Bronchial epithelial cell (primary cell): ENCODE measurements around the gene MTF1. TPM values are rescaled to one million over a fixed set of nuclear protein-coding genes. Genes with fewer than 3 reads are reported as not detected.
A peak's percentile ranks its signal among the peaks of the same experiment; 100 is the strongest.
"Not testable (repeated sequence)": the region's sequence is repeated elsewhere in the genome, so short reads cannot be mapped to it uniquely, and the experiment has no call there.

ENCODE experiments used
- DNase-seq: peaks from one replicate; pipeline ENCODE4 v3.0.0-alpha.2; 2010; ENCODE audit warnings: low read depth
- FAIRE-seq: peaks from 2 replicates; lab custom pipeline; 2011; peaks lifted over from hg19 to GRCh38; lab: Jason Lieb, UNC
- H3K27me3 ChIP-seq: 2 replicates; pipeline ENCODE4 v1.5.1; 2011; ENCODE audit warnings: low read length; ENCODE audit not compliant: control insufficient read depth, insufficient read depth
- H3K36me3 ChIP-seq: 2 replicates; pipeline ENCODE4 v1.5.1; 2011; ENCODE audit warnings: low read length; ENCODE audit not compliant: control insufficient read depth, insufficient read depth
- H3K4me3 ChIP-seq: 2 replicates; pipeline ENCODE4 v1.5.1; 2011; ENCODE audit warnings: mild to moderate bottlenecking, low read depth, low read length, control low read depth
- CTCF ChIP-seq: IDR thresholded peaks from 2 replicates; pipeline ENCODE4 v1.5.1; 2011; ENCODE audit warnings: mild to moderate bottlenecking, moderate library complexity, low read length, control low read depth, inconsistent platforms; ENCODE audit not compliant: insufficient read depth, severe bottlenecking
- total RNA-seq: library from RNA; depleted of rRNA; stranded (reverse); fragments of >200 nt; gene quantifications from 2 replicates; pipeline ENCODE4 v1.2.1, GENCODE V29; 2014

MTF1 gene
- total RNA-seq, 1 donor from 2014 or later, result 3.7 TPM

- DNase-seq (no peak), FAIRE-seq (no peak)
- TF ChIP-seq CTCF, result no peak
- no peaks in the 10 kb centered on the region for H3K27me3 ChIP-seq
- no peaks in the 10 kb centered on the region for H3K36me3 ChIP-seq
- H3K4me3 ChIP-seq, result no peak overlapping the region
Measured at GRCh38 chr1:37901893-37902225, 42.5 kb upstream of the MTF1 start.

- no peak for FAIRE-seq
- DNase-seq, result no peak
- Histone ChIP-seq H3K36me3 (no peaks in the 10 kb centered on the region), H3K27me3 (no peaks in the 10 kb centered on the region), H3K4me3 (no peak overlapping the region)
- TF ChIP-seq CTCF, result no peak
Measured at GRCh38 chr1:37901191-37901892, 42.0 kb upstream of the MTF1 start.

GRCh38 chr1:37897563-37897962 is 38.2 kb upstream of the MTF1 start:
- FAIRE-seq, H3K4me3 ChIP-seq, H3K36me3 ChIP-seq, DNase-seq, H3K27me3 ChIP-seq: not testable (repeated sequence)

- Histone ChIP-seq H3K27me3 (no peaks in the 10 kb centered on the region), H3K36me3 (no peaks in the 10 kb centered on the region), H3K4me3 (no peak overlapping the region)
- FAIRE-seq (no peak), DNase-seq (no peak)
- TF ChIP-seq CTCF, result no peak
Measured at GRCh38 chr1:37893673-37894072, 34.3 kb upstream of the MTF1 start.

- no peak for DNase-seq
- no peak overlapping the region for H3K4me3 ChIP-seq
- no peak for TF ChIP-seq CTCF
- FAIRE-seq, result no peak
- H3K36me3 ChIP-seq, result no peaks in the 10 kb centered on the region
- no peaks in the 10 kb centered on the region for H3K27me3 ChIP-seq
Measured at GRCh38 chr1:37892151-37893047, 33.0 kb upstream of the MTF1 start.

- Histone ChIP-seq H3K4me3 (no peak overlapping the region), H3K36me3 (peaks cover 3% of the 10 kb centered on the region), H3K27me3 (no peaks in the 10 kb centered on the region)
- DNase-seq (peak; percentile 58), FAIRE-seq (no peak)
- TF ChIP-seq CTCF, result peak; percentile 30
Measured at GRCh38 chr1:37890378-37891014, 31.1 kb upstream of the MTF1 start.
